ENCODE measurements around the gene ALDOA. TPM values are rescaled to one million over a fixed set of nuclear protein-coding genes. Genes with fewer than 3 reads are reported as not detected.

The ALDOA gene
- total RNA-seq, 1 experiment from 2014 or later = 1,063 TPM

Other genes starting within 250 kb of the ALDOA start
- gene PAGR1, start 249.6 kb upstream of the ALDOA start, total RNA-seq (2014; rRNA removed; shearing (Covaris generic)) = 19.8 and 21.1 TPM in 2 replicates
- 35.7 and 41.9 TPM in 2 replicates for gene MVP, start 245.3 kb upstream of the ALDOA start, total RNA-seq (2014; rRNA removed; shearing (Covaris generic))
- gene CDIPT, start 202.5 kb upstream of the ALDOA start, total RNA-seq (2014; rRNA removed; shearing (Covaris generic)) = 74.1 and 82.6 TPM in 2 replicates
- 8.7 and 10.3 TPM in 2 replicates for gene SEZ6L2, start 166.2 kb upstream of the ALDOA start, total RNA-seq (2014; rRNA removed; shearing (Covaris generic))
- 3.4 and 3.7 TPM in 2 replicates for gene ASPHD1, start 165.3 kb upstream of the ALDOA start, total RNA-seq (2014; rRNA removed; shearing (Covaris generic))
- 9.1 and 11.0 TPM in 2 replicates for gene KCTD13, start 139.5 kb upstream of the ALDOA start, total RNA-seq (2014; rRNA removed; shearing (Covaris generic))
- gene TMEM219, start 103.7 kb upstream of the ALDOA start, total RNA-seq (2014; rRNA removed; shearing (Covaris generic)) = 48.2 and 51.8 TPM in 2 replicates
- gene TAOK2, start 91.9 kb upstream of the ALDOA start, total RNA-seq (2014; rRNA removed; shearing (Covaris generic)) = 28.6 and 30.3 TPM in 2 replicates
- gene HIRIP3, start 70.1 kb upstream of the ALDOA start, total RNA-seq (2014; rRNA removed; shearing (Covaris generic)) = 6.6 and 9.8 TPM in 2 replicates
- 39.4 and 46.7 TPM in 2 replicates for gene INO80E, start 69.5 kb upstream of the ALDOA start, total RNA-seq (2014; rRNA removed; shearing (Covaris generic))
- 1.5 and 2.1 TPM in 2 replicates for gene DOC2A, start 54.7 kb upstream of the ALDOA start, total RNA-seq (2014; rRNA removed; shearing (Covaris generic))
- gene C16orf92, start 42.6 kb upstream of the ALDOA start, total RNA-seq (2014; rRNA removed; shearing (Covaris generic)) = not detected in 2 replicates
- gene TLCD3B, start 34.5 kb upstream of the ALDOA start, total RNA-seq (2014; rRNA removed; shearing (Covaris generic)) = not detected in 2 replicates
- 70.7 and 79.1 TPM in 2 replicates for gene PPP4C, start 10.2 kb downstream of the ALDOA start, total RNA-seq (2014; rRNA removed; shearing (Covaris generic))
- gene TBX6, start 26.2 kb downstream of the ALDOA start, total RNA-seq (2014; rRNA removed; shearing (Covaris generic)) = 0.08 and 0.24 TPM in 2 replicates
- 1.7 and 1.9 TPM in 2 replicates for gene YPEL3, start 30.5 kb downstream of the ALDOA start, total RNA-seq (2014; rRNA removed; shearing (Covaris generic))
- 0.34 TPM in 1 of 2 replicates, not detected in the other for gene GDPD3, start 47.8 kb downstream of the ALDOA start, total RNA-seq (2014; rRNA removed; shearing (Covaris generic))
- gene MAPK3, start 57.5 kb downstream of the ALDOA start, total RNA-seq (2014; rRNA removed; shearing (Covaris generic)) = 20.4 and 22.0 TPM in 2 replicates
- 0.08 TPM in 1 of 2 replicates, not detected in the other for gene CORO1A, start 117.8 kb downstream of the ALDOA start, total RNA-seq (2014; rRNA removed; shearing (Covaris generic))
- 24.0 and 30.6 TPM in 2 replicates for gene BOLA2B, start 127.9 kb downstream of the ALDOA start, total RNA-seq (2014; rRNA removed; shearing (Covaris generic))
- gene SLX1A, start 128.1 kb downstream of the ALDOA start, total RNA-seq (2014; rRNA removed; shearing (Covaris generic)) = 23.9 and 27.8 TPM in 2 replicates
- gene SULT1A3, start 133.5 kb downstream of the ALDOA start, total RNA-seq (2014; rRNA removed; shearing (Covaris generic)) = 1.4 and 3.6 TPM in 2 replicates
- gene NPIPB13, start 182.7 kb downstream of the ALDOA start, total RNA-seq (2014; rRNA removed; shearing (Covaris generic)) = 0.90 and 0.95 TPM in 2 replicates